ENCODE results near the gene DYNC1LI1.

DNA sequence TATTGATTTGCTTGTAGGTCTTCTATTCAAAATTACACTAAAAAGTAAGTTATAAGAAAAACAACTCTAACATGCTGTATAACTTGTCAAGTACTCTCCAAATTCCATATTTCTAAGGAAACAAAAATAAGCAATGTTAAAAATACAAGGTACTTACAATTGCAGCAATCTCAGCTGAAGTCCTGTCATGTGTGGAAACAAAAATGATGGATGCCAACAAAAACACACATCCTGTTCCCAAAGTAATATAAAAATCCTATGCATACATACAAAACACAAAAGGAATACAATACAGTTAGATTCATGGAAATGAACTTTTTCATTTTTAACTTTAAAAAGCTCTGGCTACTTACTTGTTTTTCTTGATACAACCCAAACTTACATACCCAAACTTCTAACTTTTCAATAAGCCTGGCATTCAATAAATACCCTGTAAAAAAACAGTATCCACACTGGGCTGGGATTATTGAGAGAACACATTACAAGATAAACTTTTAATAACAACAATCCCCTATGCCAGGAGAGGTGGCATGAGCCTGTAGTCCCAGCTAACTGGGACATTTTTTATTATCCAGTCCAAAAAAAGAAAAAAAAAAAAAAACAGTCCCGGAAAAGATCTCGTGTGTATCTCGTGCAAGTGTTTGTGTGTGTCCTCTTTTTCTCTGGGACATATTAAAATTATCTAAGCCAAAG is 82.7 kb downstream of the DYNC1LI1 start:
- TF ChIP-seq, protein P1, sequence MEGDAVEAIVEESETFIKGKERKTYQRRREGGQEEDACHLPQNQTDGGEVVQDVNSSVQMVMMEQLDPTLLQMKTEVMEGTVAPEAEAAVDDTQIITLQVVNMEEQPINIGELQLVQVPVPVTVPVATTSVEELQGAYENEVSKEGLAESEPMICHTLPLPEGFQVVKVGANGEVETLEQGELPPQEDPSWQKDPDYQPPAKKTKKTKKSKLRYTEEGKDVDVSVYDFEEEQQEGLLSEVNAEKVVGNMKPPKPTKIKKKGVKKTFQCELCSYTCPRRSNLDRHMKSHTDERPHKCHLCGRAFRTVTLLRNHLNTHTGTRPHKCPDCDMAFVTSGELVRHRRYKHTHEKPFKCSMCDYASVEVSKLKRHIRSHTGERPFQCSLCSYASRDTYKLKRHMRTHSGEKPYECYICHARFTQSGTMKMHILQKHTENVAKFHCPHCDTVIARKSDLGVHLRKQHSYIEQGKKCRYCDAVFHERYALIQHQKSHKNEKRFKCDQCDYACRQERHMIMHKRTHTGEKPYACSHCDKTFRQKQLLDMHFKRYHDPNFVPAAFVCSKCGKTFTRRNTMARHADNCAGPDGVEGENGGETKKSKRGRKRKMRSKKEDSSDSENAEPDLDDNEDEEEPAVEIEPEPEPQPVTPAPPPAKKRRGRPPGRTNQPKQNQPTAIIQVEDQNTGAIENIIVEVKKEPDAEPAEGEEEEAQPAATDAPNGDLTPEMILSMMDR (IDR thresholded peaks at IDR 0.05; ENCODE audit: poor library complexity) = no peak
- TF ChIP-seq EZH2phosphoT487 (IDR thresholded peaks at IDR 0.05; ENCODE audit: low read depth, severe bottlenecking, unreplicated experiment) = no peak

Data from hepatocyte (in vitro differentiated cells).